ENCODE measurements around the gene CUX1.
"Not testable (repeated sequence)": the region's sequence is repeated elsewhere in the genome, so short reads cannot be mapped to it uniquely, and the experiment has no call there.

The CUX1 gene

DNA sequence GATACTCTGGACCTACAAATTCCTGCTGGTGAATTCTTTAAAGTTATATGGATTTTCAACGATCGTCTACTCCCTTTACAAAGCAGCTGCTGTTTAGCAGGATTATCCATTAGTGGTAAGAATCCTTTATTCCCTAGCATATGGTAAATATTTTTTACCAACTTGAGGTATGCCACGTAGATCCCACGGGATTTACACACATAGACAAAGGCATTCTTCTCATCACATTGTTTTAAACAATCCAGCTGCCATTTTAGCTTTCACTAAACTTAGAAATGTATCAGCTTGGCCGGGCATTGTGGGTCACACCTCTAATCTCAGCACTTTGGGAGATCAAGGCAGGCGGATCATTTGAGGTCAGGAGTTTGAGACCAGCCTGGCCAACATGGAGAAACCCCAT lies 321.2 kb downstream of the CUX1 start:
- DNase-seq, result no peak
- Histone ChIP-seq H3K27ac (ENCODE audit: low read length) (no peak overlapping the region), H3K4me1 (ENCODE audit: insufficient read depth, low read length) (no peaks in the 10 kb centered on the region), H3K9me3 (ENCODE audit: insufficient read depth, low read length, severe bottlenecking) (no peaks in the 10 kb centered on the region), H4K20me1 (ENCODE audit: insufficient read depth, low read length) (peaks cover 9% of the 10 kb centered on the region; the same call in 1 of the 2 replicates), H2AFZ (ENCODE audit: low read depth, low read length) (no peak overlapping the region), H3K4me3 (ENCODE audit: low read depth in 1 of 2, low read length in 2 of 2) (no peak overlapping the region), H3K27me3 (ENCODE audit: insufficient read depth, low read length, poor library complexity) (no peaks in the 10 kb centered on the region), H3K36me3 (ENCODE audit: insufficient read depth, low read length) (peaks cover 41% of the 10 kb centered on the region), H3K9ac (ENCODE audit: low read depth, low read length) (no peak overlapping the region), H3K79me2 (ENCODE audit: insufficient read depth, low read length) (no peaks in the 10 kb centered on the region), H3K4me2 (ENCODE audit: insufficient read depth, low read length) (no peak overlapping the region)
- TF ChIP-seq, protein P1, sequence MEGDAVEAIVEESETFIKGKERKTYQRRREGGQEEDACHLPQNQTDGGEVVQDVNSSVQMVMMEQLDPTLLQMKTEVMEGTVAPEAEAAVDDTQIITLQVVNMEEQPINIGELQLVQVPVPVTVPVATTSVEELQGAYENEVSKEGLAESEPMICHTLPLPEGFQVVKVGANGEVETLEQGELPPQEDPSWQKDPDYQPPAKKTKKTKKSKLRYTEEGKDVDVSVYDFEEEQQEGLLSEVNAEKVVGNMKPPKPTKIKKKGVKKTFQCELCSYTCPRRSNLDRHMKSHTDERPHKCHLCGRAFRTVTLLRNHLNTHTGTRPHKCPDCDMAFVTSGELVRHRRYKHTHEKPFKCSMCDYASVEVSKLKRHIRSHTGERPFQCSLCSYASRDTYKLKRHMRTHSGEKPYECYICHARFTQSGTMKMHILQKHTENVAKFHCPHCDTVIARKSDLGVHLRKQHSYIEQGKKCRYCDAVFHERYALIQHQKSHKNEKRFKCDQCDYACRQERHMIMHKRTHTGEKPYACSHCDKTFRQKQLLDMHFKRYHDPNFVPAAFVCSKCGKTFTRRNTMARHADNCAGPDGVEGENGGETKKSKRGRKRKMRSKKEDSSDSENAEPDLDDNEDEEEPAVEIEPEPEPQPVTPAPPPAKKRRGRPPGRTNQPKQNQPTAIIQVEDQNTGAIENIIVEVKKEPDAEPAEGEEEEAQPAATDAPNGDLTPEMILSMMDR (IDR thresholded peaks at IDR 0.05; ENCODE audit: borderline replicate concordance, extremely low read depth, low read length, poor library complexity, severe bottlenecking), result no peak
- TF ChIP-seq EZH2 (IDR thresholded peaks at IDR 0.05; ENCODE audit: borderline replicate concordance, low read depth, low read length, severe bottlenecking), result no peak
- no peak for ATAC-seq (ENCODE audit: insufficient read depth, low read depth)

DNA sequence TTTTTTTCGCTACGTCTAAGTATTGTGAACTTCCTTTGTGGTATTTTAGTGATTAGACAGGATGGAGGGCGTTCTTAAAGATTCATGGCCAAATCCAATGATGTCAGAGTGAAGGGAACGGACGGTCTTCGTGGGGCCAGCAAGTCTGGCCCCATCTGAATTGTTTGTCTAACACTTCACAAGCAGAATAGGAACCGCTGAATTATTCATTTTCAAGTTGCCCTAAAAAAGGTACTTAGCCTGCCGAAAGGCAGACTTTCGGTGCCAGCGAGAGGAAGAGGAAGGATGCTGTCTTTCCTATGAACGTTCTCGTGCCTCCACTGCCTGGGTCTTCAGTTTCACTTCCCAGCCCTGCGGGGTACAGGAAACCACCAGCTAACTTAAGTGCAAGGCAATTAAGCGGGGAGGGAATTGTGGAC lies 323.5 kb downstream of the CUX1 start:
- ATAC-seq (ENCODE audit: insufficient read depth, low read depth), result peak; percentile 65
- Histone ChIP-seq H3K27me3 (ENCODE audit: insufficient read depth, low read length, poor library complexity) (no peaks in the 10 kb centered on the region), H3K4me3 (ENCODE audit: low read depth in 1 of 2, low read length in 2 of 2) (no peak overlapping the region), H3K9me3 (ENCODE audit: insufficient read depth, low read length, severe bottlenecking) (no peaks in the 10 kb centered on the region), H3K36me3 (ENCODE audit: insufficient read depth, low read length) (peaks cover 37% of the 10 kb centered on the region), H3K4me2 (ENCODE audit: insufficient read depth, low read length) (no peak overlapping the region), H3K27ac (ENCODE audit: low read length) (peak overlapping the region; percentile 58), H3K79me2 (ENCODE audit: insufficient read depth, low read length) (no peaks in the 10 kb centered on the region), H4K20me1 (ENCODE audit: insufficient read depth, low read length) (peaks cover 9% of the 10 kb centered on the region; the same call in 1 of the 2 replicates), H3K9ac (ENCODE audit: low read depth, low read length) (no peak overlapping the region), H2AFZ (ENCODE audit: low read depth, low read length) (no peak overlapping the region), H3K4me1 (ENCODE audit: insufficient read depth, low read length) (no peaks in the 10 kb centered on the region)
- no peak for TF ChIP-seq EZH2 (IDR thresholded peaks at IDR 0.05; ENCODE audit: borderline replicate concordance, low read depth, low read length, severe bottlenecking)
- TF ChIP-seq, protein P1 (IDR thresholded peaks at IDR 0.05; ENCODE audit: borderline replicate concordance, extremely low read depth, low read length, poor library complexity, severe bottlenecking), result no peak
- DNase-seq, result peak; percentile 30

DNA sequence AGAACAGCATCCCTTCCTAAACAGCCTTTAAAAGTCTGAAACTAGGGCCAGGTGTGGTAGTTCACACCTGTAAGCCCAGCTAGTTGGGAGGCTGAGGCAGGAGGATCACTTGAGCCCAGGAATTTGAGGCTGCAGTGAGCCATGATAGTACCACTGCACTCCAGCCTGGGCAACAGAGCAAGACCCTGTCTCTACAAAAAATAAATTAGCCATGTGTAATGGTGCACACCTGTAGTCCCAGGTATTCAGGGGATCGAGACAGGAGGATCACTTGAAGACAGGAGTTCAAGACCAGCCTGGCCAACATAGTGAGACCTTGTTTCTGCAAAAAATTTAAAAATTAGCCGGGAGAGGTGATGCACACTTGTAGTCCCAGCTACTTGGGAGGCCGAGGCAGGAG lies 325.0 kb downstream of the CUX1 start:
- not testable (repeated sequence) for H2AFZ ChIP-seq (ENCODE audit: low read depth, low read length); H3K27ac ChIP-seq (ENCODE audit: low read length); H3K4me1 ChIP-seq (ENCODE audit: insufficient read depth, low read length); H3K27me3 ChIP-seq (ENCODE audit: insufficient read depth, low read length, poor library complexity); ATAC-seq (ENCODE audit: insufficient read depth, low read depth); H3K4me3 ChIP-seq (ENCODE audit: low read depth in 1 of 2, low read length in 2 of 2); DNase-seq; H3K4me2 ChIP-seq (ENCODE audit: insufficient read depth, low read length); H3K9ac ChIP-seq (ENCODE audit: low read depth, low read length); H3K9me3 ChIP-seq (ENCODE audit: insufficient read depth, low read length, severe bottlenecking); H4K20me1 ChIP-seq (ENCODE audit: insufficient read depth, low read length); H3K79me2 ChIP-seq (ENCODE audit: insufficient read depth, low read length)
- H3K36me3 ChIP-seq (ENCODE audit: insufficient read depth, low read length), result peaks cover 37% of the 10 kb centered on the region

DNA sequence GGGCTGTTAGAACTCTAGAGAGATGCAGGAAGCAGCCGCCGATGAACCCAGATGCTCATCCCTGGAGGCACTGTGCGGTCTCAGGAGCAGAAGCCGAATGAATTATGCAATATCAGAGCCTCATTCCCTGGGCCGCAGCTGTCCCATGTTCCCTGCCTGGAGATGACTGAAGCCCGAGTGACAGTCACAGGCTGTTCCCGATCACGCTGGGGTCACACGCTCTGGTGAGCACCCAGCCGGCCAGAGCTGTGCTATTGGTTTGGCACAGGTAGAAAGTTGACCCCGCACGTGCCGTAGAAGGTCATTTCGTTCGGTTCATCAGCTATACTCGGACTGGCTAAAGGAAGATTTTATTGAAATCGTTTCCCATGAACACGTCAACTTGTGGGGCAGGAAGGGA lies 328.7 kb downstream of the CUX1 start:
- Histone ChIP-seq H3K36me3 (ENCODE audit: insufficient read depth, low read length) (peaks cover 24% of the 10 kb centered on the region), H3K27me3 (ENCODE audit: insufficient read depth, low read length, poor library complexity) (no peaks in the 10 kb centered on the region), H3K9ac (ENCODE audit: low read depth, low read length) (no peak overlapping the region), H3K27ac (ENCODE audit: low read length) (no peak overlapping the region), H3K4me1 (ENCODE audit: insufficient read depth, low read length) (no peaks in the 10 kb centered on the region), H3K79me2 (ENCODE audit: insufficient read depth, low read length) (0 out of 2 replicates have a peak, but pooled peaks cover 1% of the 10 kb centered on the region), H3K9me3 (ENCODE audit: insufficient read depth, low read length, severe bottlenecking) (no peaks in the 10 kb centered on the region), H4K20me1 (ENCODE audit: insufficient read depth, low read length) (peaks cover 8% of the 10 kb centered on the region; the same call in 1 of the 2 replicates), H3K4me2 (ENCODE audit: insufficient read depth, low read length) (no peak overlapping the region), H3K4me3 (ENCODE audit: low read depth in 1 of 2, low read length in 2 of 2) (no peak overlapping the region), H2AFZ (ENCODE audit: low read depth, low read length) (no peak overlapping the region)
- TF ChIP-seq, protein P1 (IDR thresholded peaks at IDR 0.05; ENCODE audit: borderline replicate concordance, extremely low read depth, low read length, poor library complexity, severe bottlenecking), result no peak
- no peak for TF ChIP-seq EZH2 (IDR thresholded peaks at IDR 0.05; ENCODE audit: borderline replicate concordance, low read depth, low read length, severe bottlenecking)
- ATAC-seq (ENCODE audit: insufficient read depth, low read depth), result no peak
- DNase-seq, result no peak
